ENCODE results near the gene TSPAN31.
A peak's percentile ranks its signal among the peaks of the same experiment; 100 is the strongest.

TSPAN31 gene

DNA sequence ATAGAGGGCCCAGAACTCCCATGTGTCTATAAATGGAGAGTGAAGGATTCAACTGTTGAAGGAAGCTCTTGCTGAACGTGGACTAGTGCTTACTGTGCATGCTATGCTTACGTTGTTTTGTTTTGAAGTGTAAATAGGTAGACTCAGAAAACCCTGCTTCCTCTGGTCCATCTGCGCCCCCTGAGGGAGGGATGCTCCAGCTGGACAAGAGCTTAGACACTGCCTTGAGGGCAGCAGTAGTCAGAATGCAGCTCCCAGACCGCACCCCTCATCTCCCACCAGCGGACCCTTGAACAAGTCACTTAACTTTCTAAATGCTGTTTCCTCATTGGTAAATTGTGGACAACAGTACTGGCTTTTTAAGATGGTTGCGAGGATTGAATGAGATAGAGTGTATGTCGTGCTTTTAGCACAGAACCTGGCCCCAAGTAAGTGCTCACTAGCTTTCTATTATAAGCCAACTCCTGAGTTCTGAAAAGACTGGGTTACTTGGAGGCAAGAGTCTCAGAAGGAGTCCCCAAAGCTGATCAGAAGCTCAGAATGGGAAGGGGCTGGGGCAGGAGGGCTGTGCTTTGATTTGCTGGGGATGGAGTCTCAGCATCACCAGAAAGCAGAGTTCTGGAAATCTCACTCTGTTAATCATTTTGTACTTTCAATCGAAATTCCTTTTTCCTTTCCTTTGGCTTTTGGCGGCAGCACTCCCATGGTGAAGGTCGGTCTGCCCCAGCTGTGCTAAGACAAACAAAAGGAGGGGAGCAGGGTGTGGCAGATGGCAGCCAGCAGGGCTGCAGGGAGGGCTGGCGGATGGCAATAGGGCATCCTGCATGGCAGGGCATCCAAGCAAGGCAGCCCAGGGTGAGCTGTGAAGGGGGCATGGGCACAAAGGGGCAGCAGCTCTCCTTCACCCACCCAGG, 21.9 kb upstream of the TSPAN31 start:
- DNase-seq (ENCODE audit: low spot score) = no peak

GRCh38 chr12:57723630-57723962, 21.2 kb upstream of the TSPAN31 start:
- no peak for DNase-seq (ENCODE audit: low spot score)

GRCh38 chr12:57724003-57724935, 20.6 kb upstream of the TSPAN31 start:
- peak; percentile 4 for DNase-seq (ENCODE audit: low spot score)

GRCh38 chr12:57724936-57725740, 19.7 kb upstream of the TSPAN31 start:
- peak; percentile 5 for DNase-seq (ENCODE audit: low spot score)

- no peak for DNase-seq (ENCODE audit: low spot score)
Measured at GRCh38 chr12:57725851-57726150, 19.0 kb upstream of the TSPAN31 start.

- DNase-seq (ENCODE audit: low spot score) = peak; percentile 96
Measured at GRCh38 chr12:57726151-57726883, 18.5 kb upstream of the TSPAN31 start.

DNA sequence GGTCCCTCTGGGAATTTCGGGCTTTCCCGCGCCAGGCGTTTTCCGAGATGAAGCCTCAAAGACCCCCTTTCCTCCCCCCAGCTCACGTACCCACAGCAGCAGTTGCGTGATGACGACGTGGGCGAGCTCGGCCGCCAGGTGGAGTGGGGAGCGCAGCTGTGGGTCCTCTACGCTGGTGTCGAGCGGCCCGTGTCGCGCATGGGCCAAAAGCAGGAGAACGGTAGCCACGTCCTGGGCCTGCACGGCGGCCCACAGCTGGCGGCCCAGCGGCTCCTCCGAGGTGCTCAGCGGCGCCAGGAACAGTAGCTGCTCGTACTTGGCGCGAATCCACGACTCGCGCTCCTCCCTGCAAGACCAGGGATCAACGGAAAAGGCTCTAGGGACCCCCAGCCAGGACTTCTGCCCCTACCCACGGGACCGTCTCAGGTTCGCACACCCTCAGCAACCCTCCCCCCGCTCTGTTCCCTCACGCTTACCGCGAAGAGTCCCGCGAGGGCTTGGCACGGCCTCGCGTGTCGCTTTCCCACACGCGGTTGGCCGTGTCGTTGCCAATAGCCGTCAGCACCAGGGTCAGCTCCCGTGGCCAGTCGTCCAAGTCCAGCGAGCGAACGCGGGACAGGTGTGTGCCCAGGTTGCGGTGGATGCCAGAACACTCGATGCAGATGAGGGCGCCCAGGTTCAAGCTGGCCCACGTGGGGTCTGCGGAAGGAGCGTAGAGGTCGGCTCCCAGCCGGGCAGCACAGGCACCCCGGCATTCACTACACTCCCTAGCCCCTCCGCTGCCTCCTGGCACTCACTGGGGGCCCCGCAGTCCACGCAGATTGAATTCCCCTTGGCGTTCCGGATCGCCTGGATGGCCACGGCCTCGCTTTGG, 17.7 kb upstream of the TSPAN31 start:
- no peak for DNase-seq (ENCODE audit: low spot score)

DNA sequence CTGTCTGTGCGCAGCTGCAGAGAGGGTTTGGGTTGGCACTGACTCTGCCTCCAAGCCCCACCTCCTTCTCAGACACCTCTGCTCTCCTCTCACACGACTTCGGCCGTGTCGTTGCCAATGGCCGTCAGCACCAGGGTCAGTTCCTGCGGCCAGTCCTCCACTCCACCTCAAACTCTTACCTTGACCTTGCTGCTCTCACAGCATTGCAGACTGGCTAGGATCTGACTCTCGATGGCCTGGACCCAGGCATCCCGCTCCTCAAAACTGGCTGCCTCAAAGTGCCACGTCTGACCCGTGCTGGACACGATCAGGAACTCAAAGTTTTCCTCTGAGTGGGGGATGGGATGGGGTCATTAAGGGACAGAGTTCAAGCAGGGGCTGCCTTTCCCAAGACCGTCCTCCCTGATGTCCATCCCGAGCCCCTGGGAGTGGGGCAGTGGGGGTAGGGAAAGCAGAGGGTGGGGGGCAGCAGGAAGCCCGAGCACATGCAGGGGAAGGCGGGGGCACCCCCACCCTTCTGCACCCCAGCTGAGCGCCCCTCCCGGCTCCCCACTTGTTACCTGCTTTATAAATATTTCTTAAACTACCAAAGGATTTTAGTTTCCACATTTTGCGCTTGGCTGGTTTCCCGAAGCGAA, 17.0 kb upstream of the TSPAN31 start:
- DNase-seq (ENCODE audit: low spot score) = no peak

DNA sequence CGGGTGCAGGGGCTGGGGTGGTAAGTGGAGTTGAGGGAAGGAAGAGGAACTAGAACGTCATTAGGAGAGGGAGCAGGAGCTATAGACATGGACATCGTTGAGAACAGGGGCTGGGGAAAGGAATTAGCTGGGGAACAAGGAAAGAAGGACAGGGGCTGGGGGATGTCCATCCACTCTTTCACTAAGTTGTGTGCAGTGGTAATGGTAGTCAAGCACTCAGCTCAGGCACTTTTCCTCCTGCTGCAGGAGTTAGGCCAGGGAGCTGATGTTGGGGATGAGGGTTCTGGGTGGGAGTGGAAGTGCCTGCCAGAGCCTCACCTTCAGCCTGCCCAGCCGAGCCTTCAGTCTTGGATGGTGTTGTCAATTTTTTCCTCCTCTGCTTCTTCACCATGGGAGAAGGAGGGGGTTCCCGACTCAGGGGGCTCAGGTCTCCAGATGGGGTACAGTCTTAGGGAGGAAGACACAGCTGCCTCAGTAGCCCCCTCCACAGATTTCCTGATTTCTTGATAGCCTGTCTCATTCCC, 15.5 kb upstream of the TSPAN31 start:
- no peak for DNase-seq (ENCODE audit: low spot score)

- DNase-seq (ENCODE audit: low spot score) = no peak
Measured at GRCh38 chr12:57730336-57731067, 14.3 kb upstream of the TSPAN31 start.

DNA sequence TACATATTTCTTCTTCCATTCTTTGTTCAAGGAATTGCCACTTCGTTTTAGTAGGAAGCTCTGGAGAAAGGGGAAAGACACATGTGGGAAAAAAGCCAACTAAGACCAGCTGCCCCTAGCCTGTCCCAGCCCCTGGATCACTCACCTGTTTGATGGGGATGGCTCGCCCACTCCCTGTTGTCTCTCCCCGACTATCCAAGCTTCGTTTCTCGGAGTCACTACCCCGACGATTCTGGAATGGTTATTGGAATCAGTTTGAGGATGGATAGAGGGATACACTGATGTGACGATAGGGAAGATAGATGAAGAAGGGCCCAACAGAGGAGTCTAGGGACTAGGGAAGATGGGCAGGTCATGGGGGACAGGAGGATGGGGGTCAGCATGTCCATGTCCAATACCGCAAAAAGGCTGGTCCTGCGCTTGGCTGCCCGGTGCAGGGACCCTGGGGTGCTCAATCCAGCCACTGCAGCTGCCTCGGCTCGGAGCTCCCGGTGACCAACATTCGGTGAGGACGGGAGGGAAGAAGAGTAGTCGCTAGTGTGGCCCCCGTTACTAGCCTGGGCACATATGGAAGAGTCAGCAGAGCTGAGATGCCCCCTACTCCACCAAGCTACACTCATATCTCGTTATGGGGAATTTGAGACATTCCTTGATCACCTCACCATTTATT, 13.3 kb upstream of the TSPAN31 start:
- DNase-seq (ENCODE audit: low spot score) = no peak

DNA sequence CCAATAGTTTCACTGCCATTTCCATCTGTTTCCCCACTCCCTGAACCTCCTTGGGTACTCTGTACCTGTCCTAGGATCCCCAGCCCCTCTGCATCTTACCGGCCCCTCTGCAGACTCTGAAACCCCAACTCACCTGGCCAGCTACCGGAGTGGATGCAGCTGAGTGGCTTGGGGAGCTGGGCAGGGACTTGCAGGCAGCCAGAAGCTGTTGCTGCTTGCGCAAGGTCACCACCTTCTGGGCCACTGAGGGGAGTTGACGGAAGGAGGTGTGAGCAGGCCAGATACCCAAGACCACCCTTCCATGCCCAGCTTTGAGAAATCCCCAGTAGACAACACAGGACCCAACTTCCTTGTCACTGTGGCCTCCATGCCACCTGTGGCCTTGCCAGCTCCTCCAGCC, 12.6 kb upstream of the TSPAN31 start:
- DNase-seq (ENCODE audit: low spot score) = no peak

DNA sequence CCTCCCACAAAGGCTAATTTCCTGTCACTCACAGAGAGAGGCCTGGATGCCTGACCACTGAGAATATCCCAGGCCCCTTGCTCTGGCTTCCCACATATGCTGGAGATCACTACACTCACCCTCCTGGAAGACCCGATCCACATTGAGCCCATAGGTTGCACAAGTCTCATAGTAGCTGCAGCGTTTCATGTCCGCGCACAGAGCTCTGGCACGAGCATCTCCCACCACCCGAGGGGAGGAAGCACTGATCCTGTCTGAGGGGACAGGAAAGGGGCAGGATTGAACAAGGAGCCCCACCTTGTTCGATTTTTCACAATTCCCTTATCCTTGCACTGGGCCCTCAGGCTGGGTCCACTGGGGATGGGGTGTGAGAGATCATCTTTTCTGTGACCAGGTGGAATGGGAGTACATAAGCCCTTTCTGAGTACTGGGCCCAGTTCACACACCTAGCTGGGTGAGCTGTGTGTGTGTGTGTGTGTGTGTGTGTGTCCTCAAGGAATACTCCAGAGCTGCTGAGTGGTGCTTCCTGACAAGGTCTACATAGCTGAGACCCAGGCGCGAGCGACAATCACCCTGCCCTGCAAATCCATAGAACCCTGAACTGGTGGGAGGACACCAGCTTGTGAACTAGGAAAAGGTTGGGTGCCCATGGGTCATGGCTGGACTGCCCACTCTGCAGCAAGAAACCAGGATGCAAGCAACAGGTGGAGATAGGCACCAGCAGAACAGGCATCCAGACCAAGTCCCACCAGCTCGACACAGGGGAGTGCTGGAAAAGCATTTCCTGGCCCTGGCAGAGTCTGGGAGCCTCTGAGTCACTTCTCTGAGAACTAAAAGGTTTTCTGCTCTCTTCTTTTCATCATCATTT, 11.9 kb upstream of the TSPAN31 start:
- DNase-seq (ENCODE audit: low spot score) = no peak

DNA sequence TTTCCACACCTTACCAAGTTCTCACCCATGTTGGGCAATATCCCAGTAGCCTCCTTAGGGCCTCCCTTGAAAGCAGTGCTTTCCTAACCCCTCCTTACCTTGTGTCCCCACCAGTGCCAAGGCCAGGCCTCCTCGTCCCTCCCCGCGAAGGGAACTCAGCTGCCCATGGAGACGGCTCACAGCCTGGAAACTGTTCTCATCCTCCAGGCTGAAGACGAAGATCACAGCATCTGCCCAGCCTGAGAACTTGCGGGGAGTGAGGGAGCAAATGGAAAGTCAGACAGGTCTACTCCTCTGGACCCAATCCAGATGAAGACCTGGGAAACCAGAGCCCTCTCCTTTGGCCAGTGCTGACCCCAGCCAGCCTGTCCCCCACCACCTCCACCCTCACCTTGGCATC, 10.9 kb upstream of the TSPAN31 start:
- no peak for DNase-seq (ENCODE audit: low spot score)

GRCh38 chr12:57734591-57734990, 10.2 kb upstream of the TSPAN31 start:
- DNase-seq (ENCODE audit: low spot score) = no peak

DNA sequence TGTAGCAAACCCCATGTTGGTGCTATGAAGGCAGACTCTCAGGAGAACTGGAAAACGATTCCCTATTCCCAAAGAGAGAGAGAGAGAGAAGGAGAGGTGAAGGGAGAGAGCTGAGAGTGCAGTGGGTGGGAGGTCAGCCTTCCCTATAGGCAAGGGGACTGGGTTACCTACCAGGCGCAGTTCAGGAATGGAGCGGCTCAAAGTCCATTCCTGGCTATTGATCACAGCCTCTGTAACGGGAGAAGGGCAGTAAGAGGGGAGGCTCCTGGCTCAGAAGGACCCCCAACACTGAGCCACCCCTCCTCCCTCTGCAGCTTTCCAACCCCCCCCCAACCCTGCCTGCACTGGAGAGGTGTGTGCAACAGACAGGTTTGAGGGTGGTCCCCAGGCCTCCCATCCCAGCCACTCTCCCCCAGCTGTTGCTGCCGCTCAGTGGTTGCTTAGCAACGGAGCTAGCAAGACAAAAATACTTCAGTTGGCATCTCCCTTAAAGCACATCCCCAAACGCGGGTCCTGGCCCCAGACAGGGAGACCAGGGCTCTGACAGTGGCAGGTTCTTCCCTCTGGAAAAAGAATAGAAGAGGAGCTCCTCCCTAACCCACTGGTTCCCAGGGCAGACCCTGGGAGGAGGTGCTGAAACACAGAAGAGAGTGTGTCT, 9.5 kb upstream of the TSPAN31 start:
- DNase-seq (ENCODE audit: low spot score) = no peak
